HG02610 (cell line): ENCODE data around the gene PFN3.

ENCODE experiments used
- ATAC-seq: cut with Tn5 transposase; IDR thresholded peaks from one replicate; pipeline ENCODE4 v1.9.1; 2021; ENCODE audit warnings: mild to moderate bottlenecking, moderate library complexity; ENCODE audit not compliant: unreplicated experiment

PFN3 gene

GRCh38 chr5:177399997-177400868 is at the start of gene PFN3:
TSS of gene PFN3 (minus strand) at chr5:177400661. CDS start at chr5:177400576, 85 bp downstream.
- no peak for ATAC-seq

- ATAC-seq: no peak
These were observed 48.9 kb upstream of the PFN3 start for GRCh38 chr5:177449140-177450061.

- no peak for ATAC-seq
These were observed 47.9 kb upstream of the PFN3 start for GRCh38 chr5:177448244-177448950.

- ATAC-seq: no peak
These were observed 47.3 kb upstream of the PFN3 start for GRCh38 chr5:177447611-177448243.

GRCh38 chr5:177447066-177447610 is 46.7 kb upstream of the PFN3 start:
- ATAC-seq: peak; percentile 23

- ATAC-seq: peak; percentile 36
These were observed 46.0 kb upstream of the PFN3 start, which contains the start of gene PRR7 for GRCh38 chr5:177446200-177447065. TSS of gene PRR7 (plus strand) at chr5:177446814. CDS start at chr5:177455068, 8,254 bp downstream.

GRCh38 chr5:177445917-177446199 is 45.4 kb upstream of the PFN3 start:
- no peak for ATAC-seq

GRCh38 chr5:177445052-177445916 is 44.8 kb upstream of the PFN3 start:
- no peak for ATAC-seq

- ATAC-seq: no peak
These were observed 43.9 kb upstream of the PFN3 start for GRCh38 chr5:177444106-177445051.

GRCh38 chr5:177443144-177443983 is 42.9 kb upstream of the PFN3 start:
- no peak for ATAC-seq

- no peak for ATAC-seq
These were observed 41.8 kb upstream of the PFN3 start for GRCh38 chr5:177442066-177442826.

GRCh38 chr5:177440990-177441780 is 40.7 kb upstream of the PFN3 start:
- no peak for ATAC-seq

GRCh38 chr5:177440211-177440989 is 39.9 kb upstream of the PFN3 start:
- no peak for ATAC-seq

GRCh38 chr5:177439518-177440053 is 39.1 kb upstream of the PFN3 start:
- ATAC-seq: no peak
